Activated CD4-positive, alpha-beta T cell treated with anti-CD3 and anti-CD28 coated beads, Interleukin-2, amount 50 U/mL, for 48 hours (primary cell): ENCODE results near the gene WBP11.

ENCODE experiments used
- DNase-seq, 2 experiments: peaks; one replicate each; pipeline ENCODE4 v3.0.0-alpha.2; 2020

The WBP11 gene

DNA sequence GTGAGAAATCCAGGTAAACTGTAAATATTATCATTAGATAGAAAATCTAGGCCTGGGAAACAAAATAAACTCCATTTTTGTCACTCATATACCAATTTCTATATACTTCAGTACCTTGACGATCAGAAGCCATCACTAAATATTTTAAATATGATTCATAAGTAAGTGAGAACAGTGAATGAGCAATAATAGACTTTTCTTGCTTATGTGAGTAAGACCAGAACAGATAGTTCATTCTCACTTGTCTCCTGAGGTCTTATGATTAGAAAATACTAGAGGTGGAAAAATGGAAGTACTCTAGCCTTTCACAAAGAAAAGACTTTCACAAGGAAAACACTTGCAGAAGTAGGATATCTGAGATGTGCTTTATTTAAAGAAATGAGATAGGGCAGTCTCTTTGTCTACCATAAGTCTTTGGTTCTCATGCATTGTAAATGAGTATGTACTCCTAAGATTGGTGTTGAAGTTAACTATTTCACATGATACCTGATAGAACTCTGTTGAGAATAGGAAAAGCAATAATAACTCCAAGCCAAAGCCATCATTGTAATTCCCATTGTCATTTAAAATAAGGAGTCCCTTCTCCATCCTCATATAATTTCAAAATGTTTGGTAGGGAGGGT, 20.8 kb upstream of the WBP11 start:
- no peak for DNase-seq

DNA sequence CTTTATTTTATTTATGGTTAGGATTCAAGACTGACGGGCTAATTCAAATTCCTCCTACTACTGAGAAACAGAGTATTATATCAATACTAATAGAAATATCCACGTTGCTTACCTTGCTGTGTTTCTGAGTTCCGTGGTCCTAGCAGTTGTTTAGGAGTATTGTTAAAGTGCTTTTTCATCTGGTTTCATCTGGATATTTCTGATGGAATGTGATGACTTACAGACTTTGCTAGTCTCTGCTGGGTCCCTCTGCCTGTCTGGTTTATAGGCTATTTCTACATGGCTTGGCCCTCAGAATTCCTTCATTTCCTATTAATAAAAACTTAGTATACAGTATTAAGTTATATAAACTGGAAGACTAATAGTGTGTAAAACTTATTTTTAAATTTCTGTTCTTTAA, 10.7 kb upstream of the WBP11 start, which contains the start of gene SMCO3:
SMCO3 (minus strand) TSS at position 169 of the 400 bp plus-strand sequence. CDS start 7,502 bp downstream, outside the sequence.
- DNase-seq = no peak

DNA sequence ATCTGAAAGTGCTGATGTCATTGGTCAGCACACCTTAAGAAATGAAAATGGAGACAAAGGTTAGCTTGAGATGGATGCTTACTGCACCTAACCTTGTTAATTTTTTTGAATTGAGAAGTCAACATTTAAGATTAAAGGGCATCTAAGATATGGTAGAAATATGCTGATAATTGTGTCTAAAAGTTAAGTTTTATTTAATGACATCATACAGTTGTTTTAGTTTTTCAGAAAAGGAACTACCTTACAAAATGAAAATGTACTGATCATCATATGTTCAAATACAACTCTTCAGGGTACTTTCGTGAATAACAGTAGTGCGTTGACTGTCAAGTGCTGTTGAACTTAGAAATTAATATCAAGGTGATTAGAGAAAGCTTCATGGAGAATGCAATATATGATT, 8.2 kb upstream of the WBP11 start:
- no peak for DNase-seq

DNA sequence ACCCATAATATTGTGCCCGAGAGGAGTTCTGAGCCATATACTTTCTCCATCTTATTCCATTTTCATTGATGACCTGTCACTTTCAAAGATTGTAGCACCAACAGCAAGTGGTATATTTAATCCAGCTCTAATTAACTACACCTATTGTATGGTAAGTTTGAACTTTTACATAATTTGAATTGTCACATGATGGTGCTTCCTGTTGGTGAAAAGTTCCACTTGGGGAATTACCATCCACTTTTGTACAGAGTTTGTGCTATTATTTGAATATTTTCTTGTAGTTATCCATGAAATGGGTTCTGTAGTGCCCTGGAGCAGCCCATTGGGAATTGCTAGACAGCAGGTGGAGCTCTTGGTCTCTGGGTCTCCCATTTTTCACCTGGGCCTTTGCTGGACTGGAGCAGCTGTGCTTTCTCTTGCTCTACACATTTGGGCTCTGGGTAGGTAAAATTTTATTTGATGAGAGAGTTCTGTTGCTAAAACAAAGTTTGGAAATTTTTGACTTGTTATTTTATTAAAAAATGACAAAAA, 7.7 kb upstream of the WBP11 start:
- no peak for DNase-seq

DNA sequence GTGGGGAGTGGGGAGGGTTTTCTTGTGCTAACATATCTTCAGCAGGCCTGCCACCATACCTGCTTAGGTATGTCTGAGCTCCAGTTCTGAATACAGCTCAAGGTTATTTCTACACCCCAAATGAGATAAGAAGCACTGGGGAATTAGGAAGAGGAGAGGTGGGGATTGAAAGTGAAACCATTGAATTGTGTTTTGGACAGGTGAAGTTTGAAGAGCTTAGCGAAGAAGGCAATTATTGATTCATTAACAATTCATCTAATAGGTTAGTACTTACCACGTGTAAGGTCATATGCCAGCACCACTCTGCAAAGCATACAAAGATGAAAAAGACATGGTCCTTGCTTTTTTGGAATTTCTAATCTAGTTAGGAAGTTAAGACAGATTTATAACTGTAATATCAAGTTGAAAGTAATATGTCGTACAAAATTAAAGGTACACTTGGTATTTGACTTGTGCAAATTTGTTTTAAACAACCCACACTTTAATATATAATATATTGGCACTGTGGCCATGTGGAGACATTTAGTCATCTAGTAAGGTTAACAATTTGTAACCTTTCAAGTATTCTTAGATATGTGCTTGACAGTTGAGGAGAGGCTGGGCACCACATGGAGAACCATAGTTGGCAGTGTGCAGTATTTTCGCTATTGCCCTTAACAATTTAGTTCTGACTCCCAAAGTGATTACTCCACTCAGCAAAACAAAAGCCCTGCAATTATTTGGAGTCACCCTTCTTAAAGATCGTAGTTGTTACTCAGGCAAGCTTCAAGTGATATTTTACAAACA, 7.1 kb upstream of the WBP11 start:
- DNase-seq = no peak

DNA sequence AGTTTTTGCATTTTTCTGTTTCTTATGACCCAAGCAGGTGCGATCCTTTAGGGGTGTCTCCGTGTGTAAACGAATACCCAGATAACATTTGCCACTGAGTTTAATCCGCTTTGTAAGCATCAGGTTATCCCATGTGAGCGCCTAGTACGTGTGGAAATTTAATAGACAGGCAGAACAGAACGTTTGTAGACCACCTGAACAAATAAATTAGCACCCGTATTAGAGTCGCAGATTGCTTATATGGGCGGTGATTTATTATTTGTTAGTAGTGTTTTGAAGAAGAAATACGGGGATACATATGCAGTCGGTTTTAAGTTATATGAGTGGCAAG, 517 bp upstream of the WBP11 start:
- no peak for DNase-seq

DNA sequence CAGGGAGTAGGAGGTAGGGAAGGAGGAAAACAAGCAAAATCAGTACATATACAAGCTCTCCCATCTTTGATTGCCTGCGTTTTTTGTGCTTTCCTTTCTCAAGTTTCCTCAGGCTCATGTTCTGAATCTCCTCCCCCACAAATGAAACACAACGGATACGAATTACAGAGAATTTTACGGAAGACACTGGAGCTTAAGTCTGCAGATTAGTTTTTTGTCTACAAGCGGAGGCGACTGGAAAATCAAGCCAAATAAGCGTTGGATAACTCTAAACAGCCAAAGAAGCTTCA, 612 bp downstream of the WBP11 start:
- DNase-seq = no peak

DNA sequence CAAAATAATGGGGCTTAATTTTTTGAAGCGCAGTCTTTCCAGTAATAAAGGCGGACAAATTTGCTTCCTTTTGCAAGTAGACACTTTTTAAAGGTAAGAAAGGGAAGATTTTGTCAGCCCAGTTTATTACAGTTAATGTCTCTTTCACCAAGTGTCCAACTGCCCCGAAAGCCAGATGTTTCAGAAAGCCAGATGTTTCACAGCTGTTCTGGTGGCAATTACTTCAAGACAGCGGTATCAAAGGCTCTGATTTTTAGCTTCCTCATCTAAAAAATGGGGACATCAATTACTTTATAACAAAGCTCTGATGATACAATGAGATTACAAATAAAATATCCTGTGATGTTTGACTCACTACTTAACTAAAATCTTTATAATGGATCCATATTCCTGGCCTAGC, 1.0 kb downstream of the WBP11 start:
- DNase-seq = no peak

DNA sequence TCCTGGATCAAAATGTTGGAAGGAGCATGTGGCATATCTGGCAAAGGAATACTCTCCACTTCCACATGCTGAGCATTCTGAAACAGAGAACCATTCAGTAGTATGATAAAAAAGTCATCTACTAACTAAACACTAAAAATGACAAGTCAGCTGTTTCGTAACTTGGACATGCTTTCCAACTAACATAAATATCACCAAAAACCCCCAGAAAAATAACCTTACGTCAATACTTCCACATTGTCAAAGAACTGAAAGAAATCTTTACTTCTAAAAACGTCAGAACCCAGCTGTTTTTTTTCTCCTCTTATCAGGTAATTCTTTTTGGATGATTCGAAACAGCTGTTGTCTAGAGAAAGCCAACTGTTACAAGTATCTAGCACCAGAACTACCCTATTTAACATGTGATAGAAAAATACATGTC, 8.2 kb downstream of the WBP11 start:
- no peak for DNase-seq

DNA sequence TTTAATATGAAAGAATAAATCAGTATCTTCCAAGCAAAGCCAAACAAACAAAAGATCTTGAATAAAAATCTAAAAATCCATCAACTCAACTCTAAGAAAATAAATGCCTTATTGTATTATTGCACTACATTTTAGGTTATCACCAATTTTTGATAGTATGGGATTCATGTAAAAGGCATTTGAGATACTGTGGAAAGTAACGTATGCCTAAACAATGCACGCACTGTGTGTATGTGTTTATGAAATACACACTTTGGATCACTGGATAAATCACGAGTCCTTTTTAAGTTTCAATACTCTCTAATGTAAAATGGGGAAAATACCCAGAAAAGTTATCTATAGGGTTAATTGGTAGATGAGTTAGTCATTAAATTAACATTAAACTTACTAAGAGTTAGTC, 17.7 kb downstream of the WBP11 start:
- no peak for DNase-seq

DNA sequence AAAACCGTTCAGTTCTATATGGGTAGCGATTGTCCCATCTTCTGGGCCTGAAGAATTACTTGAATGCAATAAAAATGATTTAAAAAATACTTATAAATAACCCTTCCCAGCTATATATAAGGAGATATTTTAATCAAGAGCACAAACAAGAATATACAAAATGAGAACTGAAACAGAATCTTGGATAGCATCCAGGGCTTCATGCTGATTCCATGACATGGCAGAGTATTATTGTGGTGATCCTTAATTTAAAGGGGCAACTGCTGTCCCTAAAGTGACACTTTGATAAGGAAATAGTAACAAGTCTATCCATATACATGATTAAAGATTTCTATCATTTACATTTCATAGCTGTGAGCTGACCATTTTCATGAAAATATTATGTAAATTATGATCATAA, 18.8 kb downstream of the WBP11 start:
- no peak for DNase-seq

DNA sequence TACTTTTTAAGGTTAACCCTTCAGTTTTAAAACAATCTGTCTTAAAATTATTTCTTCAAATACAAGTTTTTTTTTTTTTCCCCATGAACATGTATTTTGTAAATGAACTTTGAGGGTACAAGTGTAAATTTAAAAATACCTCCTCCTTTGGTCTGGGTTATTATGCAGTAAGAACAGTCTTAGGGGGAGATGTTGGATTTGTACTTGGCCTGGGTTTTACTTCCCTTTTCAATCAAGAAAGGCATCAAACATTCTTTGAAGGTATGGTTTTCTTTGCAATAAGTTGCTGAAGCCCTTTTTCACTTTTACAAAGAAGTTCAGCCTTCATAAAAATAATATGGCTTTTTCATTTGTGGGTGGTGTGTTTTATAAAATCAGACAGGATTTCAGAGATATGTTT, 20.5 kb downstream of the WBP11 start:
- DNase-seq = no peak

DNA sequence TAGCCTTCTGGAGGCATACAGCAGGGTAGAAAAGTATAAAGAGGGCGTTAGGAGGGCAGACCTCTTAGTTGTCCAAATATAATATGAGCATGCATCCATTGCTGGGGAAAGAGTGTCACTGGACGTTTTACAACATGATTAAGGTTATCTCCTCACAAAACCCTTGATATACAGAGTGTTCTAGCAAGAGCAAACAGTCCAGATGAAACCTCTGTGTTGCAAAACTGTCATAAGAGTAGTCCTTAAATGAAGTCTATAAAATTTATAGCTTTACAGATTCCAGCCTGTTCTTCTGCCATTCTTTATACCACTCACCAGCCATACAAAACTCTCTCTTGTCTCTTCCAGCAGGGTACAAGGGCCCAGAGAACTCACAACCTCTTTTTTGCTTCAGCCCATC, 21.7 kb downstream of the WBP11 start:
- DNase-seq = no peak

DNA sequence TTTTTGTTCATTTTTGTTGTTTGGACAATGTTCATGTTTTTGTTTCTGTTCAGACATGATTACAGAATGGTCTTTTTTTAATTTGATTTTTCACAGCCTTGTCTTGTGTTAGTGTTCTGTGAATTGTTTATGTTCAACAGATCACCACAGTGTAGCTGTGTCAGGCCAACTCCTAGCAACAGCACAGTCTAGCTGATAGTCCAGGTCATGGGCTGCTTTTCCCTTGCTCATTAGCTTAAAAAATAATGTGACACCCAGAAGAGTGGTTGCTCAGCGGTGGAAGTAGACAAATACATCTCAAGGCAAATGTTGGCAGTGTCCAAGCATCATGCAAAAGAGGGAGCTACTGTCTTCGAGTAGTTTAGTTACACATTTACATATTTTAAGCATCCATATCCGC, 22.4 kb downstream of the WBP11 start:
- no peak for DNase-seq

DNA sequence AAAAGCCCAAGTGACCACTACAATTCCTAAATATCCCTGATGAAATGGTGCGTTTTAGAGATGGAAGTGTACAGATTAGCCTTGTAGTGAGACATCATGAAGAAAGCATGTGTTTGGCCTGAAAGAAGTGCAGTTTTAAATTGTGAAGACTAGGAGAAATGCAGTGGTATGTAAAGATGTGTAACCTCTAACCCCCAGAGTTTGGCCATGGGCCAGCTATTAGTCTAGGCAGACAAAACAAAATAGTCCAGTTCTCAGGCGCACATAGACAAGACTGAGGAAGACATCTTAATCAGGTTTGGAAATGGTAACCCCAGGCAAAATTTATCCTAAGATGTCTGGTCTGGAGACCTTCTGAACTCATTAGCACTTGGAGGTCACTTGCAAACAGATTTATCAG, 23.4 kb downstream of the WBP11 start:
- DNase-seq = no peak

DNA sequence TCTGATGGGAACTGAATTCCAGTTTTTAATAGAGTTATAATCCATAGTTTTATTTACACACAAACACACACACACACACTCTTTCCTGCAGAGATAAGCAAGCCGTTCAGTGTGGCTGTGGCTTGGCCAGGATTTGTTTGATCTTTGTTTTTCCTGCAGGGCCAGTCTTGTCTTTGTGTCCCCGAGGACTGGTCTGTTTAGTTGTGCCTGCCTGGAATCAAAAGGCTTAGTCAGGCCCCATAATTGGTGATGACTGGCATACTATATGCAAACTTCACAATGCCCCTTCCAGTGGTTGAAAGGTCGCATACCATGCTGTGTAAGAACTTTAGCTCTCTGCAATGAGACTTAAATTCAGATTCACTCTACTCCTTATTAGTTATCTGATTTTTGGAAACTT, 26.0 kb downstream of the WBP11 start:
- DNase-seq = no peak

DNA sequence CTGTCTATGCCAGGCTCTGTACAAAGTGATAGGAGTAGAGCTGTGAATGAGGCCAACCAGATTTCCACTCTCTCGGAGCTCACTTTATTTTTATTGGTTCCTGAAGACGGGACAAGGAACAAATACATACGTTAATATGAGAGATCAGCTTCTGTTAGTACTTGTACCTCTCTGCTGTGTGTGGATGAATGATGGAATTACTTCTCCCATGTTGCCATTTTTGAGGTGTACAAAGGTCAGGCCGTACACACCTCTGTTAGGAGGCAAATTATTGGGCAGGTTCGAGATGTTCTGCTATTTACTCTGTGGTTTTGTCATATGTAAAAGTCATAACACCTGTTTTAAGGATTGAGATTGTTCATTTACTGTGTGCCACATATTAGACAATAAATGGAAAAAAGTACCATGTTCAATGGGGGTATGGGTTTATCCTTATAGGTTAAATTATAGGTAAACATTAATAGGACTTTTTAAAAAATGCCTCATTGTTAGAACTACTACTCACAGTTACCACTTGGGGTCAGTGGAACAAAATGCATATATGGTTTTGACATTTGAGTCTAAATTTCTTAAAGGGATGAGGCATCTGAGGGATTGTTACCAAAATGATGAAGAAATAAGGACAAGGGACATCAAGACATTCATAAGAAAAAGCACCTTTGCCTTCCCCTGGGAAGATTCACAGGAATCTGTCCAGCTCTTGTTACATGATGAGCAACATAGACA, 26.9 kb downstream of the WBP11 start:
- no peak for DNase-seq

DNA sequence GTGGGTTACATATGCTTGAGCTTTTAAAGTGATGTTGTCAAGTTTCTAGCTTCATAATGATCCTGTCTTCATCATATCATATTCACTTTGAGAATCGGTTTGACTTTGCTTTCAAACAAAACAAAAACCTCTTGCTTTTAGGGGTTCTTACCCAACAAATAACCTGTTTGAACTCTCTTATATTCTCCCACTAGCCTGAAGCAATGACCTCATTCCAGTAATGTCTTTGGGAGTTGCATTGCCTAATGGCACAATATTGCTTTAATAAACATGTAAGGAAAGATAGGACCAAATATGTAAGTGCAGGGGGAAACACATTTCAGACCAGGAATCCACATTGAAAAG, 27.7 kb downstream of the WBP11 start:
- DNase-seq = no peak

DNA sequence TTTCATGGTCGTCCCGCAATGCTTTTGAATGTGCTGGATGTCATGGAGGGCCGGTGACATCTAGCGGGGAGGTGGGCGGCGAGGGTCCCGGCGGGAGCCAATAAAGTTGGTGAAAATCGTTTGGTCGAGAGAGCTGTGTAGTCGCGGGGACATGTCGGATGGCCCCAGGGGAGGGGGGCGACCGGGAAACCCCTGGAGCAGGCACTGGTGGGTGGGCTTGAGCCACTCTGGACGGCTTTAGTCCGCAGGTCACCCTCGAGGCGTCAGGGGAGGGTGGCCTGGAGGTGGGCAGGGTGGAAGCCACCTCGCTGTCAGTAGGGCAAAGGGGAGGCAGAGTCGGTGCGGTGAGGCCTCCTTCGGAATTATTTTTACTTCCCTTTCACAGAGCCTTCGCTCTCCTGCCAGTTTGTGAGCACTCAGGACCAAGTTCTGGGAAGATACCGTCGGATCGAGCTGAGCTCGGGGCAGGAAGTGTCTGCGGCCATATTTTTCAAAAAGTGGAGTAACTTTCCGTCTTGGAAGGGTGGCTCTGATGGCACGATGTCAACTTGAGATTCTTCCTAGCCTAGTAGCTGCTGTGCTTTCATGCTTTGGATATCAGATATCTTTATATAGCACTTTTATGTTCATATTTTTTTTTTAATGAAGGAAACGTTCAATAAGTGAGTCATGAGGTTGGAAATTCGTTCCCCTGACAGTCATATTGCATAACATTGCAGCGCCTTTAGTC, 28.2 kb downstream of the WBP11 start:
- peak; percentile 36 to 46 for DNase-seq

DNA sequence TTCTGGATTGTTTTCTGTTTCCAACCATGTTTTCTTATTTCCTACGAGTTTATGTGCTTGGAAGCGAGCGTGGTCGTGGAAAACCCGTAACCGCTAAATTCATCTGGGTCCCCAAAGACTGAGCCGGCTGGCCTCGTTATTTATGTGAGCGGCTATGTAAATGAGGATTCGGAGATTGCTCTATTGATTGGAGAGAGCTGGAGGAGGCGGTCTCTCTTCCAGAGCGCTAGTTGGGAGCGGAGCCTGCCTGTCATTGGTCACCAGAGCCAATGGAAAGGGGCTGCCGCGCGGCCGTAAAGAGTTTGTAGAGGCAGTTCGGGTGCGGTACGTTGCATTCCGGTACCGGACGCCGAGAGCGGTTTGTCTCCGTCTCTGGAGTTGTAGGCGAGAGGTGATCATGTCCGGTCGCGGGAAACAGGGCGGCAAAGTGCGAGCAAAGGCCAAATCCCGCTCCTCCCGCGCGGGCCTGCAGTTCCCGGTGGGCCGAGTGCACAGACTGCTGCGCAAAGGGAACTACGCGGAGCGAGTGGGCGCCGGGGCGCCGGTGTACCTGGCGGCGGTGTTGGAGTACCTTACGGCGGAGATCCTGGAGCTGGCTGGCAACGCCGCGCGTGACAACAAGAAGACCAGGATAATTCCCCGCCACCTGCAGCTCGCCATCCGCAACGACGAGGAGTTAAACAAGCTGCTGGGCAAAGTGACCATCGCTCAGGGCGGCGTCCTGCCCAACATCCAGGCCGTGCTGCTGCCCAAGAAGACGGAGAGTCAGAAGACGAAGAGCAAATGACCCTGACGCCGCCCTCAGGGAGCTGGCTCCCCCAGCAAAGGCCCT, 29.0 kb downstream of the WBP11 start:
- peak; percentile 90 to 91 for DNase-seq

DNA sequence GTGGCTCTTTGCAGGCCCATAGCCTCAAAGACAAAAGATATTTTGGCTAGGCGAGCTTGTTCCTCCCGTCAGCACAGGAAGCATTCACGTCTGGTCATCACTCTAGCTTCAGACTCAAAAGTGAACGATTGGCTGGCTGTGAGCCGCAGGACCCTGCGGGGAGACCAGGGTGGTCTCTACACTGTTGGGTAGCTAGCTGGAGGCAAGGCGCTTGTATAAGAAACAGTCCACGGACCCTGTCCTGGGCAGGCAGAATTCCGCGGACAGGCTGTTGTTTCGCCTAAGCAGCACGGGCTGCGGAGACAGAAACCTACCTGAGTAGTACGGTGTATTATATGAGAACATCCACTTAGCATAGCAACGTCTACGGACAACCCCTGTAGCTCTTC, 29.6 kb downstream of the WBP11 start:
- no peak for DNase-seq

DNA sequence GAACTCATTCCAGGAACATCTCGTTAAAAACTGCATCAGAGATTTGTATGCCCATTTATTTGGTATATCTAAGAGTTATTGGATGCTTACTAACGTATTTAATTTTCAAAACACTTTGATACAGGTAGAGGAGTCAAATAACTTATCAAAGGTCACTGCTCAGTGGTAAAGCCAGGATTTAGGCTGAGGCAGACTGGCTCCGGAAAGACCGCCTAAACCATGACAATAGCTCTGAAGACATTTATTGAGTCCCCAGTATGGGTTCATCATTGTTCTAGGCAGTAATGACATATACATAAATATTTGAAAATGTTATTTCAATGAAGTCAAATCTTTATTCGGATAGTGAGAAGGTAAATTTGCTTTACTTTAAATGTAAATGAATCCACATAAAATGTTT, 30.3 kb downstream of the WBP11 start:
- no peak for DNase-seq
